Stimulated activated CD8-positive, alpha-beta memory T cell treated with anti-CD3 and anti-CD28 coated beads, Interleukin-7, amount 100 ng/mL, for 48 hours (primary cell): ENCODE results near the gene SORL1.

Experiments used
- DNase-seq, 2 donors: peaks; one replicate each; pipeline ENCODE4 v3.0.0-alpha.2; 2020; ENCODE audit warnings: low read depth in 1 of 2; ENCODE audit errors: extremely low read depth in 1 of 2

SORL1 gene

GRCh38 chr11:121426476-121427399 is 25.4 kb upstream of the SORL1 start:
- DNase-seq, result peak; percentile 33 to 41

GRCh38 chr11:121427400-121427744 is 24.7 kb upstream of the SORL1 start:
- no peak for DNase-seq

- DNase-seq, result no peak
Measured at GRCh38 chr11:121429556-121429955, 22.6 kb upstream of the SORL1 start.

- no peak for DNase-seq
Measured at GRCh38 chr11:121431820-121432526, 20.1 kb upstream of the SORL1 start.

GRCh38 chr11:121435132-121435531 is 17.0 kb upstream of the SORL1 start:
- DNase-seq, result no peak

- no peak for DNase-seq
Measured at GRCh38 chr11:121435551-121436511, 16.3 kb upstream of the SORL1 start.

- no peak for DNase-seq
Measured at GRCh38 chr11:121437018-121437685, 15.0 kb upstream of the SORL1 start.

GRCh38 chr11:121437686-121438078 is 14.4 kb upstream of the SORL1 start:
- DNase-seq, result no peak

- no peak for DNase-seq
Measured at GRCh38 chr11:121439337-121439736, 12.8 kb upstream of the SORL1 start.

- no peak for DNase-seq
Measured at GRCh38 chr11:121439759-121440158, 12.4 kb upstream of the SORL1 start.

GRCh38 chr11:121441521-121441920 is 10.6 kb upstream of the SORL1 start:
- no peak for DNase-seq

GRCh38 chr11:121443688-121444275 is 8.3 kb upstream of the SORL1 start:
- DNase-seq, result no peak

- no peak for DNase-seq
Measured at GRCh38 chr11:121444526-121444925, 7.6 kb upstream of the SORL1 start.

GRCh38 chr11:121445071-121445768 is 6.9 kb upstream of the SORL1 start:
- no peak for DNase-seq

GRCh38 chr11:121446752-121447156 is 5.4 kb upstream of the SORL1 start:
- no peak for DNase-seq

- DNase-seq, result no peak
Measured at GRCh38 chr11:121448011-121448410, 4.1 kb upstream of the SORL1 start.

- DNase-seq, result no peak
Measured at GRCh38 chr11:121448431-121448941, 3.6 kb upstream of the SORL1 start.

- DNase-seq, result no peak
Measured at GRCh38 chr11:121449123-121449522, 3.0 kb upstream of the SORL1 start.

GRCh38 chr11:121449626-121450025 is 2.5 kb upstream of the SORL1 start:
- no peak for DNase-seq
